Activated T-cell treated with anti-CD3 and anti-CD28 coated beads, Interleukin-2, amount 50 U/mL, for 4 hours (primary cell): ENCODE data around the gene PXDN. TPM values are rescaled to one million over a fixed set of nuclear protein-coding genes. Genes with fewer than 3 reads are reported as not detected.
"Not testable (repeated sequence)": the region's sequence is repeated elsewhere in the genome, so short reads cannot be mapped to it uniquely, and the experiment has no call there.

Experiments
- ATAC-seq, 2 donors: fragments of 200-7000 bp; cut with Tn5 transposase; one replicate each; pipeline ENCODE4 v1.10.0; 2021
- DNase-seq: peaks from one replicate; pipeline ENCODE4 v3.0.0-alpha.2; 2020
- H3K27me3 Mint-ChIP-seq: one replicate; pipeline ENCODE4 v1.8.0; 2021; ENCODE audit warnings: low read depth, mixed read lengths
- H3K36me3 Mint-ChIP-seq: one replicate; pipeline ENCODE4 v1.8.0; 2022; ENCODE audit warnings: mixed read lengths; ENCODE audit not compliant: insufficient read depth
- H3K4me1 Mint-ChIP-seq: one replicate; pipeline ENCODE4 v1.8.0; 2021; ENCODE audit warnings: low read depth, mixed read lengths
- H3K4me3 Mint-ChIP-seq: one replicate; pipeline ENCODE4 v1.8.0; 2021; ENCODE audit warnings: mild to moderate bottlenecking, moderate library complexity, mixed read lengths
- H3K9me3 Mint-ChIP-seq: one replicate; pipeline ENCODE4 v1.8.0; 2021; ENCODE audit warnings: mixed read lengths
- total RNA-seq, 3 donors: library from RNA; stranded (reverse); gene quantifications; one replicate each; pipeline ENCODE4 v1.2.1, GENCODE V29; 2021

PXDN gene
- total RNA-seq, 3 donors from 2014 or later, result 0.76 to 1.2 (median 1.2) TPM

DNA sequence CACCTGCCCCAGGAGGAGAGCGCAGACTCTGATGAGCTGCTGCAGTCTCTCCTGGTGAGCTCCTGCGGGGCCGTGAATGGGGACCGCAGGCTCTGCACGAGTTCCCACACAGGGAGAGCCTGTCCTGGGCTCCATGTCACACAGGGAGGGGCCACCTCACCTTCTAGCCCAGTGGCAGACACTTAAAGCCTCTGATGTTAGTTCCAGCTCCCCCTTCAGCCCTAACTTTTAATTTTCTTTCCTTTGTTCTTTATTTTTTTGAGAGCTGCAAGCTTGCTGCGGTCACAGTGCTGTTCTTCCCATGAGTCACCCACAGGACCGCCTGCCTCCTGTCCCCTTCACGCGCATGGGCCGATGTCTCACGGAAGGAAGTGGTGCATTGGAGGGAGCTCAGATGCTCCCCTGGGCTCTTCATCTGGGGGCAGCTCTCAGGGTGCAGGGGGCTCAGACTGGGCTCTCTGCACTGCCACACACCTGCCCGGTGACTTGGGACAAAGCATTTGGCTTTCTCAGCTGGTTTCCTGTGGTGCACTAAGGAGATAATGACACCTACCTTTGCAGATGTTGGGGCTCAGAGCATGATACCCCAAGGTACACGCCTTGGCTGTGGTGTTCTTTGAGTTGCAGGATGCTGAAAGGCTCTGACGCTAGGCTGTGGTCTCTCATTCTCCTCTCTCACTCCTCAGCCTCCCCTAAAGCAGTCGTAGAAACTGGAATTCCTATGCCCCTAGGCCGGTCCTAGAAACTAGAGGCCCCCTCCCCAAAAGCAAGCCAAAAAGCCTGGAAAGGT, 37.2 kb upstream of the PXDN start:
- H3K27me3 Mint-ChIP-seq, result peaks cover 2% of the 10 kb centered on the region
- H3K36me3 Mint-ChIP-seq, result no peaks in the 10 kb centered on the region
- peak; percentile 50 for DNase-seq
- ATAC-seq, result peak; percentile 85 to 87
- H3K9me3 Mint-ChIP-seq, result no peaks in the 10 kb centered on the region
- H3K4me3 Mint-ChIP-seq, result no peak overlapping the region
- H3K4me1 Mint-ChIP-seq, result no peaks in the 10 kb centered on the region

DNA sequence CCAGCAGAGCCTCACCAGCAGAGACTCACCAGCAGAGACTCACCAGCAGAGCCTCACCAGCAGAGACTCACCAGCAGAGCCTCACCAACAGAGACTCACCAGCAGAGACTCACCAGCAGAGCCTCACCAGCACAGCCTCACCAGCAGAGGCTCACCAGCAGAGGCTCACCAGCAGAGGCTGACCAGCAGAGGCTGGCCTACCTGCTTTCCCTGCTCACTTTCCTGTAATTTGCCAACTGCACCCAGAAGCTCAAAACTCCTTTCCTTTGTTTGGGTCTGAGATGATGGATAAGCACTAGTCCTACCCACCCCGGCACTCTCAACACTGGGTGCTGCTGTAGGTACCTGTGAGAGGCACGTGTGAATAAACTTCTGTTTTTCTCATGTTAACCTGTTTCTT, 36.4 kb upstream of the PXDN start:
- Mint-ChIP-seq H3K4me3 (no peak overlapping the region), H3K9me3 (no peaks in the 10 kb centered on the region), H3K27me3 (peaks cover 4% of the 10 kb centered on the region), H3K36me3 (no peaks in the 10 kb centered on the region), H3K4me1 (no peaks in the 10 kb centered on the region)
- DNase-seq, result no peak
- peak in 1 of 2 donors; percentile 3 for ATAC-seq

DNA sequence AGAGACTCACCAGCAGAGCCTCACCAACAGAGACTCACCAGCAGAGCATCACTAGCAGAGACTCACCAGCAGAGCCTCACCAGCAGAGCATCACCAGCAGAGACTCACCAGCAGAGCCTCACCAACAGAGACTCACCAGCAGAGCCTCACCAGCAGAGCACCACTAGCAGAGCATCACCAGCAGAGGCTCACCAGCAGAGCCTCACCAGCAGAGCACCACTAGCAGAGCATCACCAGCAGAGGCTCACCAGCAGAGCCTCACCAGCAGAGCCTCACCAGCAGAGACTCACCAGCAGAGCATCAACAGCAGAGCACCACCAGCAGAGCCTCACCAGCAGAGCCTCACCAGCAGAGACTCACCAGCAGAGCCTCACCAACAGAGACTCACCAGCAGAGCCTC, 35.7 kb upstream of the PXDN start:
- ATAC-seq, H3K9me3 Mint-ChIP-seq, H3K27me3 Mint-ChIP-seq, H3K4me1 Mint-ChIP-seq, DNase-seq, H3K36me3 Mint-ChIP-seq, H3K4me3 Mint-ChIP-seq: not testable (repeated sequence)

DNA sequence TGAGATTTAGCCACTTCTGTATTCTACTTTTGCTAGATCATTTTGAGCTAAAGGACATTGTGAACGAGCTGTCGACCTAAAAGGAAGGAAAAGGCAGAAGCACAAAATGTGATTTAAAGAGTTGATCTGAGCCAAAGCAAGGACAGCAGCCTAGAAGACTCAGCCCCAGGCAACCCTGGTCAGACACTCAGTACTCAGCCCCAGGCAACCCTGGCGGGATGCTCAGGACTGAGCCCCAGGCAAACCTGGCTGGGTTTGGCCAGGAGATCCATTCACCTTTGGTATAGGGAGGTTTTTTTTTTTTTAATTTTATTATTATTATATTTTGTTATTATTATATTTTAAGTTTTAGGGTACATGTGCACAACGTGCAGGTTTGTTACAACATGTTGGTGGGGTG, 34.3 kb upstream of the PXDN start:
- peaks cover 5% of the 10 kb centered on the region for H3K27me3 Mint-ChIP-seq
- DNase-seq (no peak), ATAC-seq (no peak)
- H3K9me3 Mint-ChIP-seq, result no peaks in the 10 kb centered on the region
- no peaks in the 10 kb centered on the region for H3K4me1 Mint-ChIP-seq
- no peaks in the 10 kb centered on the region for H3K36me3 Mint-ChIP-seq
- H3K4me3 Mint-ChIP-seq, result no peak overlapping the region

DNA sequence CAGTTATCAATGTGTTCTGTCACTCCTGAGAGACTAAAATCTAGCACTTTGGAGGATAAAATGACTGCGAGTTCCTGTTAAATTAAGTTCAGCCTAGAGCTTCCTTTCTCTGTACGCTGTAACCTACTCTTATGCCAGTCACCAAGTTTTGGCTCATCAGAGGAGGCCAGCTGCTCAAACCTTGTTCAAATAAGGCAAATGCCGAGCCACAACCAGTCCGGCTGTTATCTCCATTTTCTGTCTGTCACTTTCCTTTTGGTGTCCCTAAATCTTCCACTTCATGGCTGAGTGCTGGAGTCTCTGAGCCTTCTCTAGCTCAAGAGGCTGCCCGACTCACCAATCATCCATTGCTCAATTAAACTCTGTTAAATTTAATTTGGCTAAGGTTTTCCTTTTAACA, 33.5 kb upstream of the PXDN start:
- Mint-ChIP-seq H3K4me3 (no peak overlapping the region), H3K4me1 (no peaks in the 10 kb centered on the region), H3K27me3 (peaks cover 5% of the 10 kb centered on the region), H3K9me3 (no peaks in the 10 kb centered on the region), H3K36me3 (no peaks in the 10 kb centered on the region)
- DNase-seq, result no peak
- no peak for ATAC-seq

DNA sequence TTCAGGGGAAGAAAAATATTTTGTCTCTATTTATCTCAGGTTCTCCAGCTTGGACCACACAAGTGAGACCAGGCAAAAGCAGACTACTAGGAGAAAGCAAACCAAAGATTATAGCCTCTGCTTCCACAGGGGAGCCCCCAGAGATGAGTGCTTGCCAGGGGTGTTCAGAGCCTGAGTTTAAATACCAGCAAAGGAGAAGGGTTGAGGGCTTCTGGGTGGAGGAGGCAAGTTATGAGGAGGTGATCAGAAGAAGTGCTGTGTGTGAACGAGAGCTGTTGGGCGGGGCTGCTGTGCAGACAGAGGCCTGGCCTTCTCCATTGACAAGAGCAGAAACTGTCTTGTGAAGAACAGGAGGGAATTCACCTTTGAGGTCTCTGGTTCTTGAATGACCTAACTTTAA, 32.8 kb upstream of the PXDN start:
- H3K4me3 Mint-ChIP-seq, result no peak overlapping the region

DNA sequence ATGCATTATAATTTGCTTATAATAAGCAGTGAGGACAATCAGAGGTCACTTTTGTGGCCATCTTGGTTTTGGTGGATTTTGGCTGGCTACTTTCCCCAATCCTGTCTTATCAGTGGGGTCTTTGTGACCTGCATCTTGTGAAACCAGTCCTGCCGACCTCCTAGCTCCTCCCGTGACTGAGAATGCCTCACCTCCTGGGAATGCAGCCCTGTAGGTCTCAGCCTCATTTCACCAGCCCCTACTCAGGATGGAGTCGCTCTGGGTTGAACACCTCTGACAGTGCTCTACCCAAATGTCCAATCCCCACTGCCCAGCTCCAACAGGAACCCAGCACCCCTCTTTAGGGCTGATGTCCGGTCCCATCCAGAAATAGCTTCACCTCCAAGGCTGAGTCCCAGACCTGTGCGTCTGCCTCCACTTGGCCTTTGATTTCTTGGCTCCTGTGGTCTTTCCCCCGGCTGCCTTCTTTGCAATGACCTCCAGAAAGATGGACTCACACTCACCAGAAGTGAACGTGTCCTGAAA, 31.3 kb upstream of the PXDN start:
- Mint-ChIP-seq H3K4me1 (no peaks in the 10 kb centered on the region), H3K4me3 (no peak overlapping the region), H3K36me3 (no peaks in the 10 kb centered on the region), H3K27me3 (peaks cover 5% of the 10 kb centered on the region), H3K9me3 (no peaks in the 10 kb centered on the region)
- DNase-seq (no peak), ATAC-seq (no peak)

More for the DNA sequence above, 32.8 kb upstream of the PXDN start:
- ATAC-seq (no peak), DNase-seq (no peak)
- no peaks in the 10 kb centered on the region for H3K4me1 Mint-ChIP-seq
- no peaks in the 10 kb centered on the region for H3K9me3 Mint-ChIP-seq
- H3K36me3 Mint-ChIP-seq, result no peaks in the 10 kb centered on the region
- peaks cover 5% of the 10 kb centered on the region for H3K27me3 Mint-ChIP-seq

DNA sequence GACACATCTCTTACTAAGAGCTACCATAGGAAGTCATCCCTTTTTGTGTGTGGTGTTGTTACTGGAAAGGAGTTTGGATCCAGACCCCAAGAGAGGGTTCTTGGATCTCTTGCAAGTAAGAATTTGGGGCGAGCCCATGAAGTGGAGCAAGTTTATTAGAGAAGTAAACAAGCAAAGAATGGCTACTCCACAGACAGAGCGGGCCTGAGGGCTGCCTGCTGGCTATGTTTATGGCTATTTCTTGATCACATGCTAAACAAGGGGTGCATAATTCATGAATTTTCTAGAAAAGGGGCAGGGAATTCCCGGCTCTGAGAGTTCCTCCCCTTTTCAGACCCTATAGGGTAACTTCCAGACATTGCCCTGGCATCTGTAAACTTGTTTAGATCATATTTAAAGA, 30.6 kb upstream of the PXDN start:
- no peaks in the 10 kb centered on the region for H3K4me1 Mint-ChIP-seq
- no peaks in the 10 kb centered on the region for H3K36me3 Mint-ChIP-seq
- H3K27me3 Mint-ChIP-seq, result peaks cover 5% of the 10 kb centered on the region
- H3K4me3 Mint-ChIP-seq, result no peak overlapping the region
- no peak for ATAC-seq
- no peaks in the 10 kb centered on the region for H3K9me3 Mint-ChIP-seq
- no peak for DNase-seq

DNA sequence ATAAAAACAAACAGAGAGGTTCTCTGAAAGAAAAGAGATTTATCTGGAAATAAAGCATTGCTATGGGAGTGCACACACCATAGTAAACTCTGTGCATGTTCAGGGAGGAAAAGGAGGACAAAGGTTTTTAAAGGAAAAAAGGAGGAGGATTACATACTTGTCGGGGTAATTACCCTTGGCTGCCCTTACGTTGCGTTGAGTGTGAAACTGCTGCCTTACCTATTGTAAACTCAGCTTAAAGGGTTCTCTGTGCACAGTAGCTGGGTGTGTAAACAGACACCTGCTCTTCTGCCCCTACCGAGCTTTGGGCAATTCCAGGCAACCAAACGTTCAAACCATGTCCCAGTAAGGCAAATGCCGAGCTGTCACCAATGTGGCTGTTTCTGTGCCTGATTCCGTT, 29.6 kb upstream of the PXDN start:
- DNase-seq (no peak), ATAC-seq (no peak)
- Mint-ChIP-seq H3K4me3 (no peak overlapping the region), H3K36me3 (no peaks in the 10 kb centered on the region), H3K27me3 (peaks cover 5% of the 10 kb centered on the region), H3K9me3 (no peaks in the 10 kb centered on the region), H3K4me1 (no peaks in the 10 kb centered on the region)

DNA sequence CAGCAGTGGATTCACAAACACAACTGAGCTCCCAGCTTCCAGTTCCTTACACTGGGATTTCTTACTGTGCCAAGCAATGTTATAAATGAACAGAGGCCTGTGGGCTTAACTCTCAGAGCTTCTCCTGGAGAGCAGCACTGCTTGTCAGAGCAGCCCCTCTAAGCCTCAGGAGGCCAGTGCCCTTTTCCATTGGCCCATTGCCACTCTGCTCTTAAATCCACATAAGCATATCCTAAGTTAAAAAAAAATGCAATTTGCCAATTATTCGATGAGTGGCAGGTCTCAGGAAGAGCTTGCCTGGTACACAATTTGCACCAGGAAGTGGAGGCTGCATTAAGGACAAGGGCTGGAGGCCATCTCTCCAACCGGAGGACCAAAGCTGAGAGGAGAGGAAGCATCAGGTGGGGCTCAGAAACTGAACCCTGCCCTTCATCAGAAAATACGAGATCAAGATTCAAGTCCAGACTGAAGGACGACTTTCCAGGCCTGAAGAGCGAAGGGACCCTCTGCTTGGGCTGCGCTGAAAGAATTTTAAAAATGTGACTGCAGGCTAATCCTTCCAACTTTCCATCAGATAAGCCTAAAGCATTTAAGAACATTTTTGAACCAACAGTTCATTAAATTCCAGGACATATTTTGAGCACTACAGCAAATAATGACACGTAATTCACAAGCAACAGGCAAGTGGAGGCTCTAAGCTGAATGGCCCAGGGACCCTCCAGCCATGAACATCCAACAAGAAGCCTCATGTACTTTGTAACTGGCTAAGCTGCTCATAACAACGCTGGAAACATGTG, 28.4 kb upstream of the PXDN start:
- peaks cover 6% of the 10 kb centered on the region for H3K27me3 Mint-ChIP-seq
- no peak for DNase-seq
- H3K4me1 Mint-ChIP-seq, result no peaks in the 10 kb centered on the region

DNA sequence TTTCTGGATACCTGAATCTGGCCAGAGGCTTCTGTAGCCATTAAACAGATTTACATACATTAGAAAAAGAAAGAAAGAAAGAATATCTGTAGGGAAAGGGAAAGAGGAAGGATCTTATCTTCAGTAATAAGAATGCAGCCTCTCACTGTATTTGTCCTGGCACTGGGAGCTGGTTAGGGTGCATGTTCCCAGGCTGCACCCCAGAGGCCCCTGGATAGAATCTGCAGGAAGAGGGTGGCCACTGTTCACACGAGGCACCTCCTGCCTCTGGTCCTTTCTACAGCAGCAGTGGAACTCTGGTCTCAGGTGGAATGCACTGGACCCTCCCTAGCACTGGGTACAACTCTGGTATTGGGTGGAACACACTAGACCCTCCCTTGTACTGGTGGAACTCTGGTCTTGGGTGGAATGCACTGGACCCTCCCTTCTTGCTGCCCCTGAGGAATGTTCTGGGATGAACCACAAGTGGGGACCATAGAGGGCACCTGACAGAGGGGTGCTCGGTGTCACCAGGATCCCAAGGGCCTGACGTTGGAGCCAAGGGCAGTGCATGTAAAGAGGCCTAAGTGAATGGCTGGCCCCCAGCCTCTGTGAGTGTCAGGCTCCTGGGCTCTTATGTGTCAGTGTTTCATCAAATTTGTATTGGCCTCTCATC, 27.4 kb upstream of the PXDN start:
- Mint-ChIP-seq H3K9me3 (no peaks in the 10 kb centered on the region), H3K36me3 (no peaks in the 10 kb centered on the region), H3K4me3 (no peak overlapping the region), H3K4me1 (no peaks in the 10 kb centered on the region), H3K27me3 (peaks cover 4% of the 10 kb centered on the region)
- DNase-seq, result no peak
- ATAC-seq, result no peak

More for the DNA sequence above, 28.4 kb upstream of the PXDN start:
- Mint-ChIP-seq H3K4me3 (no peak overlapping the region), H3K36me3 (no peaks in the 10 kb centered on the region), H3K9me3 (no peaks in the 10 kb centered on the region)
- no peak for ATAC-seq

DNA sequence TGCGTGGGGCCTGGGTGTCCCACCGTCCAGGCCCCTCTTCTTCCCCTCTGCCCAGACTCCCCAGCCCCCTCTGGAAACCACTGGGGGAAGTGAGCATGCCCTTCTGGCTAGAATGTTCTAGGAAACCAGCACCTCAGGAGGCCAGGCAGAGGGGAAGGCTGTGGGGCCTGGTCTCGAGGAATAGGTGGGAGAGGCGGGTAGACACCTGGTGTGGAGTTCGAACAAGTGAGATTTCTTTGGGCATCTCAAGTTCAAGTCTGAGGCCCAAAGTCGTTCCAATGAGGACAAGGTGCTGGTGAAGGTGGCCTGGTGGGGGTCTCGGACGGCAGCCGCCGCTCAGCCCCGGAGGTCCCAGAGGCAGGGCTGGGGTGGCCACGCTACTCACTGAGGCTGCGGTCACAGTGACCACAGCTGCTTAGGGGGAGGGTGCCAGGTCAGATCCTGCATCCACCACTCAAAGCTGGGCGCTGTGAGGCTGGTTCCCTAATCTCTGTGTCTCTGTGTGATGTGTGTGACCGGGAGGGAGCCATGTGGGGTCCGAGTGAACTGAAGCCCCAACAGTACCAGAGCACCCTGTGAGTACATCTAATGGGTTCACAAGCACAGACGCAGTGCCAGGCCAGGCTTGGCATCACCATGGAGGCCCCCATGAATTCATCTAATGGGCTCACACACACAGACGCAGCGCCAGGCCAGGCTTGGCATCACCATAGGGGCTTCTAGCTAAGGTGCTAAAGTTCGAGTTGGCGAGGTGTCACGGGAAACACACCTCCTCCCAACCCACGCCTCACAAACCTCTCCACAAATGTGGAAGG, 26.5 kb upstream of the PXDN start:
- DNase-seq (no peak), ATAC-seq (no peak)
- H3K4me1 Mint-ChIP-seq, result no peaks in the 10 kb centered on the region
- H3K9me3 Mint-ChIP-seq, result no peaks in the 10 kb centered on the region
- peaks cover 4% of the 10 kb centered on the region for H3K27me3 Mint-ChIP-seq
- H3K4me3 Mint-ChIP-seq, result no peak overlapping the region
- H3K36me3 Mint-ChIP-seq, result no peaks in the 10 kb centered on the region

DNA sequence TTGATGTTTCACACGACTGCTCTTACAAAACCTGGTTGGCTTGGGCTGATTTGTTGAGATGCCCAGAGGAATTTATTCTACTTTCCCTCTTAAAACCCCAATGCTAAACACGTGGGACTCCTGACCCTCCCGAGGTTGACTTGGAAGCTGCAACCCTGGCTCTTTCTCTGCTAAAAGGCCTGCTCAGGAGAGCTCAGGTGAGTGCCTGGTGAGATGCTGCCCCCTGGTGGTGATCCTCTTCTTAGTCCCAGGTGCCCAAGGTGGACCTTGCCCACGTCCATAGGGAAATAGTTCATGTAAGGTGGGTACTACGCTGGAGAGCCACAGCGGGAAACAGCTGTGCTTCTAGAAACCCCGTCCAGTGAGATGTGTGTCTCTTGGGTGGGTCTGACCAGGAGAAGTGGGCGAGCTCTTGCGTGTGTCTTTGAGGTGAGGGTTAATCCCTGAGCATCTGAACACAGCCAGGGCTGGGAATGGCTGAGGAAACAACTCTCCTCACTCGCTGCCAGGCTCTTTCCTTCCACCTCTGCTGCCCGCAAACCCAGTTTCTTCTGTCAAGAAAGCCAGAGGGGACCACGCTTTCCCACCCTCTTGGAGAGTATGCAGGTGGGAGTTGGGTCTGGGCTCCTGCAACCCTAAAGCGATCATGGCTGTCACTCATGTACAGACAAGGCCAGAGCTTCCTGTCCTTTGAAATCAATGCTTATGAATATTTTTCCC, 25.5 kb upstream of the PXDN start:
- Mint-ChIP-seq H3K27me3 (peaks cover 2% of the 10 kb centered on the region), H3K36me3 (no peaks in the 10 kb centered on the region), H3K4me3 (no peak overlapping the region), H3K9me3 (no peaks in the 10 kb centered on the region), H3K4me1 (no peaks in the 10 kb centered on the region)
- no peak for ATAC-seq
- DNase-seq, result peak; percentile 49
